H1 (cell line): Measurements from ENCODE around the gene CCSER2. TPM values are rescaled to one million over a fixed set of nuclear protein-coding genes. Genes with fewer than 3 reads are reported as not detected.

Experiments used
- CTCF ChIA-PET: fragments of 300-600 bp; sonication (Branson Sonifier 250); formaldehyde crosslinking; loops from one replicate; lab custom pipeline; 2021; ENCODE audit not compliant: partially characterized antibody; lab: Charles Lee
- POLR2A ChIA-PET: fragments of 300-600 bp; sonication (Branson Sonifier 250); formaldehyde crosslinking; loops from one replicate; lab custom pipeline; 2021; ENCODE audit warnings: inconsistent platforms; ENCODE audit not compliant: partially characterized antibody; lab: Charles Lee
- DNase-seq, 2 experiments: peaks; one replicate each; pipeline versions ENCODE4 v3.0.0 to v3.0.0-alpha.2; 2010 to 2022; ENCODE audit warnings: low spot score in 2 of 2, low read depth in 1 of 2, mixed read lengths in 1 of 2
- FAIRE-seq: peaks from 2 replicates; lab custom pipeline; 2011; peaks lifted over from hg19 to GRCh38; lab: Jason Lieb, UNC
- H2AFZ ChIP-seq: 2 replicates; pipeline ENCODE4 v1.8.1; 2012; ENCODE audit warnings: low read length, inconsistent platforms
- H2AK5ac ChIP-seq: 2 replicates; pipeline ENCODE4 v1.6.1; 2013; ENCODE audit warnings: low read depth, low read length
- H2BK120ac ChIP-seq: replicated peaks from 2 replicates; pipeline ENCODE3; 2013; ENCODE audit warnings: low read depth, low read length, inconsistent platforms
- H2BK12ac ChIP-seq: 2 replicates; pipeline ENCODE4 v1.6.1; 2013; ENCODE audit warnings: low read depth, low read length
- H2BK15ac ChIP-seq: 2 replicates; pipeline ENCODE4 v1.6.1; 2013; ENCODE audit warnings: low read length
- H2BK20ac ChIP-seq: 2 replicates; pipeline ENCODE4 v1.6.1; 2013; ENCODE audit warnings: low read length
- H2BK5ac ChIP-seq: 2 replicates; pipeline ENCODE4 v1.6.1; 2013; ENCODE audit warnings: low read depth, low read length
- H3K14ac ChIP-seq: 2 replicates; pipeline ENCODE4 v1.6.1; 2013; ENCODE audit warnings: inconsistent platforms; ENCODE audit not compliant: insufficient read length
- H3K18ac ChIP-seq: 2 replicates; pipeline ENCODE4 v1.6.1; 2013; ENCODE audit warnings: low read length; ENCODE audit errors: extremely low read depth
- H3K23ac ChIP-seq: 2 replicates; pipeline ENCODE4 v1.6.1; 2013; ENCODE audit warnings: inconsistent platforms; ENCODE audit not compliant: insufficient read length
- H3K23me2 ChIP-seq: 2 replicates; pipeline ENCODE4 v1.6.1; 2013; ENCODE audit warnings: low read depth, low read length
- H3K27ac ChIP-seq: 2 replicates; pipeline ENCODE4 v1.6.1; 2011; ENCODE audit warnings: low read depth, low read length, inconsistent platforms
- H3K27me3 ChIP-seq, 4 experiments: replicated peaks in 1 of 4; 1 replicate in 1 of 4; 2 replicates in 3 of 4; pipeline versions ENCODE4 v1.6.1 to v1.8.1; 2011 to 2013; ENCODE audit warnings: low read length in 3 of 4, mild to moderate bottlenecking in 3 of 4, inconsistent platforms in 2 of 4, mixed read lengths in 2 of 4, moderate library complexity in 1 of 4; ENCODE audit not compliant: control insufficient read depth in 3 of 4, insufficient read depth in 3 of 4; ENCODE audit errors: extremely low read depth in 1 of 4
- H3K36me3 ChIP-seq, 4 experiments: 2 replicates each; pipeline versions ENCODE4 v1.6.1 to v1.8.1; 2011 to 2013; ENCODE audit warnings: mild to moderate bottlenecking in 4 of 4, low read length in 3 of 4, moderate library complexity in 2 of 4, control low read depth in 1 of 4, inconsistent platforms in 1 of 4; ENCODE audit not compliant: insufficient read depth in 4 of 4, control insufficient read depth in 2 of 4
- H3K4ac ChIP-seq: replicated peaks from 2 replicates; pipeline ENCODE3; 2013; ENCODE audit warnings: low read length, low read depth, mixed read lengths, inconsistent platforms; ENCODE audit not compliant: insufficient read length
- H3K4me1 ChIP-seq, 4 experiments: replicated peaks in 1 of 4; 1 replicate in 1 of 4; 2 replicates in 3 of 4; pipeline versions ENCODE4 v1.6.1 to v1.8.1; 2011 to 2013; ENCODE audit warnings: low read length in 3 of 4, inconsistent platforms in 2 of 4, mixed read lengths in 1 of 4; ENCODE audit not compliant: insufficient read depth in 4 of 4, control insufficient read depth in 3 of 4
- H3K4me2 ChIP-seq, 2 experiments: 2 replicates each; pipeline versions ENCODE4 v1.6.1 to v1.8.1; 2011 to 2013; ENCODE audit warnings: low read depth in 2 of 2, low read length in 2 of 2, control low read depth in 1 of 2, inconsistent platforms in 1 of 2, mild to moderate bottlenecking in 1 of 2; ENCODE audit not compliant: insufficient read depth in 1 of 2
- H3K4me3 ChIP-seq, 4 experiments: fragments of 200-600, 300-600 bp in 1 of 4; sonication (generic), shearing (Covaris generic), sonication (Bioruptor Twin) in 1 of 4; 2 replicates each; pipeline versions ENCODE4 v1.5.1 to v1.8.1; 2011 to 2016; ENCODE audit warnings: low read length in 4 of 4, low read depth in 3 of 4, control low read depth in 2 of 4, inconsistent platforms in 2 of 4, mild to moderate bottlenecking in 2 of 4, mixed read lengths in 1 of 4, moderate library complexity in 1 of 4; ENCODE audit not compliant: insufficient read depth in 2 of 4; ENCODE audit errors: extremely low read depth in 1 of 4
- H3K56ac ChIP-seq: replicated peaks from 2 replicates; pipeline ENCODE3; 2013; ENCODE audit warnings: low read depth, mild to moderate bottlenecking, mixed read lengths, low read length, inconsistent platforms; ENCODE audit not compliant: insufficient read length
- H3K79me1 ChIP-seq: 2 replicates; pipeline ENCODE4 v1.6.1; 2013; ENCODE audit warnings: low read depth, low read length, control low read depth
- H3K79me2 ChIP-seq, 2 experiments: 2 replicates each; pipeline versions ENCODE4 v1.6.1 to v1.8.1; 2012 to 2013; ENCODE audit warnings: low read length in 2 of 2, mild to moderate bottlenecking in 2 of 2, inconsistent platforms in 1 of 2; ENCODE audit not compliant: insufficient read depth in 2 of 2, control insufficient read depth in 1 of 2
- H3K9ac ChIP-seq, 4 experiments: replicated peaks in 1 of 4; 1 replicate in 1 of 4; 2 replicates in 3 of 4; pipeline versions ENCODE4 v1.6.1 to v1.8.1; 2011 to 2013; ENCODE audit warnings: low read depth in 3 of 4, low read length in 3 of 4, control low read depth in 2 of 4, mild to moderate bottlenecking in 2 of 4, moderate library complexity in 2 of 4, inconsistent platforms in 1 of 4; ENCODE audit errors: extremely low read depth in 1 of 4
- H3K9me3 ChIP-seq, 2 experiments: 2 replicates each; pipeline versions ENCODE4 v1.6.1 to v1.8.1; 2012 to 2013; ENCODE audit warnings: mild to moderate bottlenecking in 2 of 2, moderate library complexity in 2 of 2, control low read depth in 1 of 2, inconsistent platforms in 1 of 2, low read depth in 1 of 2, low read length in 1 of 2, mixed read lengths in 1 of 2; ENCODE audit not compliant: insufficient read depth in 2 of 2
- H4K20me1 ChIP-seq, 2 experiments: replicated peaks in 1 of 2; 2 replicates each; pipeline versions ENCODE3 to v1.8.1; 2011 to 2013; ENCODE audit warnings: inconsistent platforms in 2 of 2, low read length in 2 of 2, mild to moderate bottlenecking in 1 of 2; ENCODE audit not compliant: insufficient read depth in 2 of 2, control insufficient read depth in 1 of 2
- H4K5ac ChIP-seq: 2 replicates; pipeline ENCODE4 v1.6.1; 2013; ENCODE audit warnings: low read length, low read depth, mixed read lengths, inconsistent platforms; ENCODE audit not compliant: insufficient read length
- H4K8ac ChIP-seq: 2 replicates; pipeline ENCODE4 v1.8.0; 2013; ENCODE audit warnings: mild to moderate bottlenecking, moderate library complexity, low read length, inconsistent platforms; ENCODE audit not compliant: insufficient read depth; ENCODE audit errors: extremely low read depth
- H4K91ac ChIP-seq: replicated peaks from 2 replicates; pipeline ENCODE3; 2013; ENCODE audit warnings: low read length, mixed read lengths, inconsistent platforms; ENCODE audit not compliant: insufficient read length
- ATF2 ChIP-seq: IDR thresholded peaks from 2 replicates; pipeline ENCODE4 v1.6.1; 2012; ENCODE audit warnings: low read length, inconsistent platforms
- CHD2 ChIP-seq: IDR thresholded peaks from 2 replicates; pipeline ENCODE4 v1.6.1; 2012; ENCODE audit warnings: low read length, improper control_type of control experiment
- EZH2 ChIP-seq: fragments of 200-600 bp; sonication (generic); IDR thresholded peaks from 2 replicates; pipeline ENCODE4 v1.7.1; 2012; ENCODE audit warnings: low read depth, mild to moderate bottlenecking, moderate library complexity, low read length, inconsistent platforms; ENCODE audit not compliant: severe bottlenecking
- GTF2F1 ChIP-seq: IDR thresholded peaks from 2 replicates; pipeline ENCODE4 v1.6.1; 2012; ENCODE audit warnings: low read depth, low read length, improper control_type of control experiment, borderline replicate concordance
- NANOG ChIP-seq: IDR thresholded peaks from 2 replicates; pipeline ENCODE4 v1.6.1; 2011; ENCODE audit warnings: low read length, low read depth, mild to moderate bottlenecking, inconsistent platforms; ENCODE audit not compliant: insufficient read depth, poor library complexity, severe bottlenecking
- POLR2A ChIP-seq, 2 experiments: IDR thresholded peaks; 1 replicate in 1 of 2; 2 replicates in 1 of 2; pipeline ENCODE4 v1.6.1; 2011; ENCODE audit warnings: low read depth in 2 of 2, low read length in 2 of 2, mild to moderate bottlenecking in 2 of 2; ENCODE audit errors: control extremely low read depth in 1 of 2
- RBBP5 ChIP-seq: IDR thresholded peaks from 2 replicates; pipeline ENCODE4 v1.7.1; 2012; ENCODE audit warnings: low read depth, mild to moderate bottlenecking, inconsistent platforms, low read length, moderate library complexity, borderline replicate concordance
- SIX5 ChIP-seq: IDR thresholded peaks from 2 replicates; pipeline ENCODE4 v1.6.1; 2011; ENCODE audit warnings: mild to moderate bottlenecking, low read depth, low read length
- TEAD4 ChIP-seq: IDR thresholded peaks from 2 replicates; pipeline ENCODE4 v1.6.1; 2012; ENCODE audit warnings: low read depth, low read length, inconsistent platforms, mixed read lengths
- WGBS, 2 experiments: shearing (Covaris generic) in 1 of 2; methylation state at CpG; one replicate each; pipeline versions ENCODE4 v1.1.6 to v1.1.7; 2013 to 2015; ENCODE audit warnings: low lambda C conversion rate in 2 of 2, mixed read lengths in 2 of 2, inconsistent platforms in 1 of 2, low coverage in 1 of 2, missing lambda C conversion rate in 1 of 2; ENCODE audit not compliant: insufficient replicate concordance in 2 of 2, insufficient coverage in 1 of 2, insufficient read length in 1 of 2; ENCODE audit errors: extremely low coverage in 1 of 2, missing lambda C conversion rate in 1 of 2; 5-methylcytosine and 5-hydroxymethylcytosine counted together
- polyA plus RNA-seq, 7 experiments: library from polyadenylated mRNA; depleted of rRNA in 3 of 7; stranded (reverse) in 5 of 7; unstranded in 2 of 7; fragments of >200 nt in 5 of 7; fragments of 200-250 nt in 2 of 7; gene quantifications; 1 replicate in 5 of 7; 2 replicates in 1 of 7; 4 replicates in 1 of 7; pipeline versions ENCODE4 v1.2.1 to v1.2.3, GENCODE V29; 2011 to 2013; ENCODE audit warnings: missing spikeins in 2 of 7, mixed read lengths in 2 of 7
- total RNA-seq: library from RNA; stranded (reverse); fragmentation: NEBNext Ultra II Directional; extraction: Animal tissue kit (Norgen Biotek cat#: 25700); gene quantifications from 2 replicates; pipeline ENCODE4 v1.2.1, GENCODE V29; 2021

Gene CCSER2
- total and polyA plus RNA-seq, 2 of the 8 experiments (the other 6 are each of a cell fraction or from before 2014, with no cell fraction given), result 6.9 to 30.5 TPM

- H2AFZ ChIP-seq, result no peak overlapping the region
- ChIA-PET CTCF (interaction anchor here (0.9 to 4.5 kb wide), 2 partner anchors 103 to 169 kb away, joined by 3 to 70 read pairs; no protein-coding TSS in a partner anchor), POLR2A (no interaction called here)
- no peak overlapping the region for H3K4me3 ChIP-seq
- H3K9ac ChIP-seq, result no peak overlapping the region
- no peak overlapping the region for H4K5ac ChIP-seq
- H3K4ac ChIP-seq, result no peak overlapping the region
- DNase-seq (no peak), FAIRE-seq (no peak)
- no peak overlapping the region for H2BK120ac ChIP-seq
- H2BK12ac ChIP-seq, result no peak overlapping the region
- 94% methylated on average over 5 of the region's 5 CpGs; no CpG with 5 or more reads in 1 of the 2 experiments for WGBS, 2 experiments
- no peak overlapping the region for H3K56ac ChIP-seq
- peaks cover 0 to 2% of the 10 kb centered on the region in 2 experiments for H4K20me1 ChIP-seq
- no peaks in the 10 kb centered on the region; a peak in 1 of 8 replicates for H3K36me3 ChIP-seq
- no peak overlapping the region for H2AK5ac ChIP-seq
- no peaks in the 10 kb centered on the region for H3K23me2 ChIP-seq
- H3K79me2 ChIP-seq, result peaks cover 0 to 8% of the 10 kb centered on the region in 2 experiments; a peak in 1 of 4 replicates
- H2BK15ac ChIP-seq, result no peak overlapping the region
- H4K8ac ChIP-seq, result no peak overlapping the region
- H3K18ac ChIP-seq, result no peak overlapping the region
- H3K79me1 ChIP-seq, result no peaks in the 10 kb centered on the region
- no peaks in the 10 kb centered on the region for H3K27me3 ChIP-seq
- no peak overlapping the region for H3K23ac ChIP-seq
- no peak overlapping the region for H3K14ac ChIP-seq
- no peak overlapping the region for H3K27ac ChIP-seq
- no peaks in the 10 kb centered on the region for H3K9me3 ChIP-seq
- H2BK20ac ChIP-seq, result no peak overlapping the region
- no peak overlapping the region for H2BK5ac ChIP-seq
- no peak overlapping the region for H3K4me2 ChIP-seq
- H3K4me1 ChIP-seq, result no peaks in the 10 kb centered on the region
- no peak overlapping the region for H4K91ac ChIP-seq
- no peak for TF ChIP-seq CHD2
- no peak for TF ChIP-seq POLR2A (IDR thresholded peaks at IDR 0.05; ENCODE audit: control extremely low read depth in 1 of 2, low read depth in 2 of 2, low read length in 2 of 2)
- TF ChIP-seq GTF2F1, result no peak
- TF ChIP-seq RBBP5, result no peak
- no peak for TF ChIP-seq EZH2
- no peak for TF ChIP-seq TEAD4
- no peak for TF ChIP-seq SIX5
- TF ChIP-seq NANOG, result no peak
- no peak for TF ChIP-seq ATF2
These were observed 104.5 kb downstream of the CCSER2 start for GRCh38 chr10:84432891-84433290.
